IPS-NIHi7 (cell line): ENCODE data around the gene TEAD3.

Experiments used
- DNase-seq: peaks from one replicate; pipeline ENCODE4 v3.0.0; 2012; ENCODE audit warnings: mixed read lengths; ENCODE audit errors: extremely low spot score

TEAD3 gene

DNA sequence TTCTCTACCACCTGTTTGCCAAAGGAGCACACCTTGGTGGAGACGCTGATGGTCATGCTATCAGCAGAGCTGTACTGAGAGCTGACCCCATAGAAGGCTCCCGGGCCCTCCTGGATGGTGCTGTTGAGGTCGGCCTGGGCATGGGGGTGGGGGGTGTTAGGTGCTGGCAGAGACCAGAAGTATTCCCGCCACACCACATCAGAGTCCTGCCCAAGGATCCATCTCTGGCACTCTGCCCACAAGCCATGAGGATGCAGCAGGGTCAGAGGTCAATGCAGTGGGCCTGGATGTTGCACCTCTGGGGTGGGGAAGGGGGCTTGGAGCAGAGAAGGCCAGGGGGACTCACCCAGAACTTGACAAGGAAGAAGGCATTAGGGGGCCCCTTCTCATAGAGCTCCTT is 21.3 kb downstream of the TEAD3 start:
- no peak for DNase-seq

DNA sequence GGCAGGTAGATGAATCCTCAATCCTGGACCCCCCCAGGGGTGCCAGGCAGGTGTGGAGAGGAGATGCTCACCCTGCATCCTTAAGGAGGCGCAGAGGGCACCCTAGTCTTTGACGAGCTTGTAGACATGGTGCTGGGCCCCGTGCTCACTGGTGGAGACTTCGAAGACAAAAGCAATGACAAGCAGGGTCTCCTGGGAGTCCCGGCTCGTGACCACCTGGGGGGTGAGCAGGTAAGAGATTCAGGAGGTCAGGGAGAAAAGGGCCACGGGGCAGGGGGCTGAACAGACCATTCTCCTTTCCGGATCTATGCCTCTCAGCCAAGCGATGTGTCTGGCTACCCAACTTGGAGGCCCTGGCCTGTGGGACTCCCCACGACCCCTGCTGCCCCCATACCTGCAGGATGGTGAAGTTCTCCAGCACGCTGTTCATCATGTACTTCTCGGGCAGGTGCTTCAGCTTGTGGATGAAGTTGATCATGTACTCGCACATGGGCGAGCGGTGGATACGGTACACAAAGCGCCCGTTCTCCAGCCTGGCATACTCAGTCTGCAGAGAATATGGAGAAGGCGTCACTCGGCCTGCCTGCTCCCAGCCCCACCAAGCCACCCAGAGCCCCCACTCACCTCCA is 21.8 kb downstream of the TEAD3 start:
- no peak for DNase-seq

GRCh38 chr6:35474131-35474941 is 22.5 kb downstream of the TEAD3 start:
- no peak for DNase-seq

DNA sequence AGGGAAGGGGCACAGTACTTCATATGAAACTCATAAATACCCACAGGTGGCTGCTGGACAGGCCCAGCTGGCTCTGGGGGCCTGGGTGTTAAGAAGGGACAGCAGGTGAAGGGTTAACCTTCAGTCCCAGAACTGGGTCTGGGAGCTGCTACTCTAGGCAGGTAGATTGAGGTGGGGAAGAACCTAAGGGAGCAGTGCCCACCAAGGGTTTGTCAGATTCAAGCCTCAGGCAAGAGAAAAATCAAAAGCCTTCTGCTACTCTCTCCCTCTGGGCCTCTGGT is 23.1 kb downstream of the TEAD3 start:
- no peak for DNase-seq

DNA sequence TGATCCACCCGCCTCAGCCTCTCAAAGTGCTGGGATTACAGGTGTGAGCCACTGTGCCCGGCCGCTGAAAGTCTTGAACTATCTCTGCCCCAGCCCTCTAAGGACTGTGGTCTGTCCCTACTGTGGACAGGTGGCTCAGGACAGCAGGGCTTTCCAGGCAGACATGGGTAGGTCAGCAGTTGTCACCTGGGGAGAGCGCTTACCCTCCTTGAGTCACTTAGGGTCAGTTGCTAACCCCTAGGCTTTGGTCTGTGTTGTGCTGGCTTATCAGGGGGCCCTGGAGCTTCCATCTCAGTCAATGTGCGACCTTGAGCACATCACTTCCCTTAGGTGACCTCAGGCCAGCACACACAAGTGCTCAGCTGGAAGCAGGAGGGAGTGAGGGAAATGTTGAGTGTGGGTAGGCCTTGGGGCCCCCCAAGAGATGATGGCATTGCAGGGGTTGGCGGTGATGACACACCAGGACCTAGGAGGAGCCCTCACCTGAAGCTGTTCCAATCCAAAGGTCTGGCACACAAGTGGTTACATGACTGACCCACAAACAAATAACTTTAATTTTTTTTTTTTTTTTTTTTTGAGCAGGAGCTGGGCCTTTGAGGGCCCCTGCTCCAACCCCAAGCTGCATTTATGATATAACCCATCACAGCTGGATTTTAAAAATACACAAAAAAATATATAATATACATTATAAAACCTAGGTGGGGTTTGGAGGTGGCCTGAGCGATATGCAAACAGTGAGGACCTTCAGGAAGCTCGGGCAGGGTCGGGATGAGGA is 23.6 kb downstream of the TEAD3 start:
- DNase-seq, result peak; percentile 35

DNA sequence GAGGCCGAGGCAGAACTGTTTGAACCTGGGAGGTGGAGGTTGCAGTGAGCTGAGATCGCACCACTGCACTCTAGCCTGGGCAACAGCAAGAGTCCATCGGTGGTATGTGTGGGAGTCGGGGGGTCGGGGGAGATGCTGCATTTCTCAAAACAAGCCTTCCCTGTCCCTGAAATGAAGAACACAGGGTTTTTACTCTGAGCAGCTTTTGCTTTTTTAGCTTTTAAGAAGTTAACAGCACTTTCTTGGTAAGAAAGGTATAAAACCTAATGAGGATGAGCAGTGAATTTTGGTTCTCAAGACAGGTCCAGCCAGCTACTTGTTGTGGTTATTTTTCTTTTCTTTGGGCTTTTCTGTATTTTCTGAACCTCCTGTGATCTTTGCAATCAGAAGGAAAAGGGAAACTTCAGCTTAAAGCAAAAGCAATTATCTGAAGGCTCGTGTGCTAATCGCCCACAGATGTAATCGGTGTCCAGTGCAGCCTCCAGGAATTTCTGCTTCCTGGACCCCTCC is 25.0 kb downstream of the TEAD3 start:
- DNase-seq, result no peak

GRCh38 chr6:35470663-35471120 is 26.2 kb downstream of the TEAD3 start:
- DNase-seq, result no peak

DNA sequence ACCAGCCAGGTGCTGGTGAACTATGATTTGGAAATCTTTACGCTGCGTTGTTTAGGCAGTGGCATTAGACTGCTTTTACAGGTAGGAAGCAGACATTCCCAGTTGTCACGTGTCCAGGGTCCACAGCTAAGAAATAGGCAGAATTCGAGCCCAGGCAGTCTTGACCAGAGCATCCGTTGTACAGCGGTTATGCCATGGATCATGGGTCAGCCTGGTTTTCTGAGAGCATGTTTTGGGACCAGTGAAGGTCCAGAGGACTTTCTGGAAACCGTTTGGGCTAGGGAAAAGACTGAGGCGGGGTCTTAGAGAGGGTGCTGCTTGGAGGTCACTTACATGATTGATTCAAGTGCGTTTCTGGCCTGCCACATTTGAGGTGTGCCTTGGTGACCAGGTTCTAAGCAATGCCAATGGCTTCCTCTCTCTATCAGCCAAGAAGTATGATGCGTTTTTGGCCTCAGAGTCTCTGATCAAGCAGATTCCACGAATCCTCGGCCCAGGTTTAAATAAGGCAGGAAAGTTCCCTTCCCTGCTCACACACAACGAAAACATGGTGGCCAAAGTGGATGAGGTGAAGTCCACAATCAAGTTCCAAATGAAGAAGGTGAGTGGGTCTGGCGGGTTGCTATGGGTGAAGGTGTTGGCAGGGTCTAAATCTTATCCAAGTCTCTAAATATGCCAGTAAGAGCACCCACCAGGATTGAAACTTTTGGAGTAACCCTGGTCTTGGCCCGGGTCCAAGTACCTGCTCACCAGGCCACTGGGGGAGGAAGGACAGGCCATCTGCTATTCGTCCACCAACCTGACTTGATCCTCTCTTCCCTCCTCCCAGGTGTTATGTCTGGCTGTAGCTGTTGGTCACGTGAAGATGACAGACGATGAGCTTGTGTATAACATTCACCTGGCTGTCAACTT is 26.9 kb downstream of the TEAD3 start:
- DNase-seq, result no peak

DNA sequence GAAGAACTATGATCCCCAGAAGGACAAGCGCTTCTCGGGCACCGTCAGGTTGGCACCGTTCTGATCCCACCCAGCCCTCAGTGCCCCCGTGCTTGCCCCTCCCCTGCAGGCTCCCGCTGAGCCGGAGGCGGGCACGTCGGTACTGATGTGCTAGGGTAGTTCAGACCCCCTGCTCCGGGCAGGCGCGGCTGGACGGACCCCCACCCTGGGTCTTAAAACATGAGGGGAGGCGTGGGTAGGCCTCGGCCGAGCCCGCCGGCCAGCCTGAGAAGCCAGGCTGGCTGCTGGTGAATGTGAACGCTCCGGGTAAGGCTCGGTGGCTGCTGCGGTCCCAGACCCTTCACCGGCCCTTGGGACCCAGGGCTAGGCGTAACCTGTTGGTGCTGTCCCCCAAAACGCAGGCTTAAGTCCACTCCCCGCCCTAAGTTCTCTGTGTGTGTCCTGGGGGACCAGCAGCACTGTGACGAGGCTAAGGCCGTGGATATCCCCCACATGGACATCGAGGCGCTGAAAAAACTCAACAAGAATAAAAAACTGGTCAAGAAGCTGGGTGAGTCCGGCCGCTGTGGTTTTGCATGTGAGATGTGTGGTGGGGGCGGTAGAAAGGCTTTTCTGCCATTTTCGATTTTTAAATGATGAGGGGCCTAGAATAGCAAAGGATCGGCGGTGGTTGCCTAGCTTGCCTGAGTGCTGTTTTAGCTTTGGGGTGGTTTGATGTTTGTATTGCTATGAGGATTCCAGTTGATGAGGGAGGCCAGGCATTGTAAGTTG is 27.7 kb downstream of the TEAD3 start:
- DNase-seq, result no peak

DNA sequence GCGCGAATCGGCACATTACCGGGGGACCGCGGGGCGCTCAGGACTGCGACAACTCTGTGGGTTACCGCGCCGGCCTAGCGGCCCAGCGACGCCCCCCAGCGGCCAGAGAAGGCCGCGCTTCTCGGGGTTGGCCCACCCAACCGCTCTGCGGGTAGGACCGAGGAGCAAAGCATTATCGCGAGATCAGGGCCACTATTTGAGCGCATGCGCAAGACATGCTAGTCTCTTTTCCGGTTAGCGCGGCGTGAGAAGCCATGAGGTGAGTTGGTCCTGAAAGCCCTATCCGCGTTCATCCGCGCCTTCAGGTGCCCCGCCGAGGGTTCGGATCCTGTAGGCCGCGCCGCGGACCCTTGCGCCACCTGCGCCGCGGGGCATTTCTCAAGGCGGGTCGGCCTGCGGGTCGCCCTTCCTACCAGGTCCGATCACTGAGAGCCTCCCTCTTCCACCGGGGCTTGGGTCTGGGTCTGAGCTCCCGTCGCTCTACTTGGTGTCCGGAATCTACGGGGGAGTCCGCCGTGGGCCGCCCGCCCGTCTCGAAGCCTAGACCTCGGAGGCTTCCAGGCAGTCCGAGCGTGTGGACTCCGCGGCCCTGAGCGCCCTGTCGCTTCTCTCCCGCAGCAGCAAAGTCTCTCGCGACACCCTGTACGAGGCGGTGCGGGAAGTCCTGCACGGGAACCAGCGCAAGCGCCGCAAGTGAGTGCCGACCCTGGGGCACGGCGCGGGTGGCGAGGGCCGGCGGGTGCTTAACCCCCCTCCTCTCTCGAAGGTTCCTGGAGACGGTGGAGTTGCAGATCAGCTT is 28.5 kb downstream of the TEAD3 start, which contains the start of gene RPL10A:
Gene RPL10A, plus strand, starts transcription at position 221 of the 799 bp plus-strand sequence. Its CDS starts 34 bp downstream, at position 255.
- peak; percentile 93 for DNase-seq

DNA sequence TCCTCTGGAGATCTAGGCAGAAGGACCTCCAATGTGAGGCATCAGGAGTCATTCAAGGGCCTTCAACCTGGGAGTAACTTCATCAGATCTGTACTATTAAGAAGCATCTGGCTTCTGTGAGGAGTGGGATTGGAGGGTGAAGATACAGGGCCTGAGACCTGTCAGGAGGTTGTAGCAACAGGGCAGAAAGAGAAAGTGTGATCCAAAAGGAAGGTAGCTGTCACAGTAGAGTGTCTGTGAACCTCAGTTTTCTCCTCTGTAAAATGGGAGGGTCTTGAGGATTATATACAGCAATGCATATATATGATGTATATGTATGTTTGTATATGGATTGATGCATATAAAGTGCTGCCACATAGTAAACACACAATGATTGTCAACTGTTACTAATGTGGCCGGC is 31.2 kb downstream of the TEAD3 start:
- DNase-seq, result no peak

DNA sequence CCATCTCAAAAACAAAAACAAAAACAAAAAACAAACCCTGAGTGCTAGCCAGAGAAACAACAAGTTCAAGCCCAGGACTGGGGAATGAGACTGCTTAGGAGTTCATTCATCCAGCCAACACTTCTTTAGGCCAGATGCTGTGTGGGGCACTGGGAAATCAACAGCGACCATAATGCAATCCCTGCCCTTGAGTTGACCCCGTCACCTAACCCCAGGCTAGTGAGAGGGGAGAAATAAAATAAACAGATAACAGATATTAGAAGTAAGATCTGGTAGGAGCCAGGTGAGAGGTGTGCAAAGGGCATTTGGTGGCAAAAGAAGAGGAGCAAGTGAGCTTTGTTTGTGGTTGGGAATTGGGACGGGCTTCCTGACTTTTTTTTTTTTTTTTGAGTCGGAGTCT is 33.6 kb downstream of the TEAD3 start:
- no peak for DNase-seq

GRCh38 chr6:35461270-35461669 is 35.6 kb downstream of the TEAD3 start:
- DNase-seq, result no peak

DNA sequence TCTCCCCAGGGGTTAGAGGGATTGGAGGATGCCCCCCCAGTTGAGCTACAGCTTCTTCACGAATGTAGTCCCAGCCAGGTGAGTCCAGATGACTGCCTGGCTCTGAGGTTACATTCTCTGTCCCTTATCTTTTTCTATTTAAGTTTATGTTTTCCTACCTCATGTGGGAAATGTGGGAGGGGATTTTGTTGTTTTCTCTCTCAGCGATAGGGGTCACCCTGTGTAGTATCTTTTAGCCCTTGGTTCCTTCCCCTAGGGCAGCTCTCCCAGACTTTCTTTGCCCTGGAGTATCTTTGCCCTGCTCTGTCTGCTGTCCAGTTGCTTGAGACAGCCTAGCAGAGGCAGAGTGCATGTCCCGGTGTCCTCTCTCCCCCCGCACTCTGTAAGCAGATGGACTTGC is 39.0 kb downstream of the TEAD3 start:
- no peak for DNase-seq

- no peak for DNase-seq
Observed at GRCh38 chr6:35454391-35455110, 42.3 kb downstream of the TEAD3 start.

- DNase-seq, result no peak
Observed at GRCh38 chr6:35453236-35453635, 43.6 kb downstream of the TEAD3 start.

- peak; percentile 99 for DNase-seq
Observed at GRCh38 chr6:35452183-35453090, 44.4 kb downstream of the TEAD3 start, which contains the start of gene FANCE. FANCE (plus strand) TSS chr6:35452338; CDS start chr6:35452546, 208 bp downstream.
